H1 (cell line): ENCODE measurements around the gene CCDC127. TPM values are rescaled to one million over a fixed set of nuclear protein-coding genes. Genes with fewer than 3 reads are reported as not detected.

Source experiments
- CTCF ChIA-PET: fragments of 300-600 bp; sonication (Branson Sonifier 250); formaldehyde crosslinking; loops from one replicate; lab custom pipeline; 2021; ENCODE audit not compliant: partially characterized antibody; lab: Charles Lee
- POLR2A ChIA-PET: fragments of 300-600 bp; sonication (Branson Sonifier 250); formaldehyde crosslinking; loops from one replicate; lab custom pipeline; 2021; ENCODE audit warnings: inconsistent platforms; ENCODE audit not compliant: partially characterized antibody; lab: Charles Lee
- DNase-seq, 2 experiments: peaks; one replicate each; pipeline versions ENCODE4 v3.0.0 to v3.0.0-alpha.2; 2010 to 2022; ENCODE audit warnings: low spot score in 2 of 2, low read depth in 1 of 2, mixed read lengths in 1 of 2
- FAIRE-seq: peaks from 2 replicates; lab custom pipeline; 2011; peaks lifted over from hg19 to GRCh38; lab: Jason Lieb, UNC
- H2AFZ ChIP-seq: 2 replicates; pipeline ENCODE4 v1.8.1; 2012; ENCODE audit warnings: low read length, inconsistent platforms
- H2AK5ac ChIP-seq: 2 replicates; pipeline ENCODE4 v1.6.1; 2013; ENCODE audit warnings: low read depth, low read length
- H2BK120ac ChIP-seq: replicated peaks from 2 replicates; pipeline ENCODE3; 2013; ENCODE audit warnings: low read depth, low read length, inconsistent platforms
- H2BK12ac ChIP-seq: 2 replicates; pipeline ENCODE4 v1.6.1; 2013; ENCODE audit warnings: low read depth, low read length
- H2BK15ac ChIP-seq: 2 replicates; pipeline ENCODE4 v1.6.1; 2013; ENCODE audit warnings: low read length
- H2BK20ac ChIP-seq: 2 replicates; pipeline ENCODE4 v1.6.1; 2013; ENCODE audit warnings: low read length
- H2BK5ac ChIP-seq: 2 replicates; pipeline ENCODE4 v1.6.1; 2013; ENCODE audit warnings: low read depth, low read length
- H3K14ac ChIP-seq: 2 replicates; pipeline ENCODE4 v1.6.1; 2013; ENCODE audit warnings: inconsistent platforms; ENCODE audit not compliant: insufficient read length
- H3K18ac ChIP-seq: 2 replicates; pipeline ENCODE4 v1.6.1; 2013; ENCODE audit warnings: low read length; ENCODE audit errors: extremely low read depth
- H3K23ac ChIP-seq: 2 replicates; pipeline ENCODE4 v1.6.1; 2013; ENCODE audit warnings: inconsistent platforms; ENCODE audit not compliant: insufficient read length
- H3K23me2 ChIP-seq: 2 replicates; pipeline ENCODE4 v1.6.1; 2013; ENCODE audit warnings: low read depth, low read length
- H3K27ac ChIP-seq: 2 replicates; pipeline ENCODE4 v1.6.1; 2011; ENCODE audit warnings: low read depth, low read length, inconsistent platforms
- H3K27me3 ChIP-seq, 4 experiments: replicated peaks in 1 of 4; 1 replicate in 1 of 4; 2 replicates in 3 of 4; pipeline versions ENCODE4 v1.6.1 to v1.8.1; 2011 to 2013; ENCODE audit warnings: low read length in 3 of 4, mild to moderate bottlenecking in 3 of 4, inconsistent platforms in 2 of 4, mixed read lengths in 2 of 4, moderate library complexity in 1 of 4; ENCODE audit not compliant: control insufficient read depth in 3 of 4, insufficient read depth in 3 of 4; ENCODE audit errors: extremely low read depth in 1 of 4
- H3K36me3 ChIP-seq, 4 experiments: 2 replicates each; pipeline versions ENCODE4 v1.6.1 to v1.8.1; 2011 to 2013; ENCODE audit warnings: mild to moderate bottlenecking in 4 of 4, low read length in 3 of 4, moderate library complexity in 2 of 4, control low read depth in 1 of 4, inconsistent platforms in 1 of 4; ENCODE audit not compliant: insufficient read depth in 4 of 4, control insufficient read depth in 2 of 4
- H3K4ac ChIP-seq: replicated peaks from 2 replicates; pipeline ENCODE3; 2013; ENCODE audit warnings: low read length, low read depth, mixed read lengths, inconsistent platforms; ENCODE audit not compliant: insufficient read length
- H3K4me1 ChIP-seq, 4 experiments: replicated peaks in 1 of 4; 1 replicate in 1 of 4; 2 replicates in 3 of 4; pipeline versions ENCODE4 v1.6.1 to v1.8.1; 2011 to 2013; ENCODE audit warnings: low read length in 3 of 4, inconsistent platforms in 2 of 4, mixed read lengths in 1 of 4; ENCODE audit not compliant: insufficient read depth in 4 of 4, control insufficient read depth in 3 of 4
- H3K4me2 ChIP-seq, 2 experiments: 2 replicates each; pipeline versions ENCODE4 v1.6.1 to v1.8.1; 2011 to 2013; ENCODE audit warnings: low read depth in 2 of 2, low read length in 2 of 2, control low read depth in 1 of 2, inconsistent platforms in 1 of 2, mild to moderate bottlenecking in 1 of 2; ENCODE audit not compliant: insufficient read depth in 1 of 2
- H3K4me3 ChIP-seq, 4 experiments: fragments of 200-600, 300-600 bp in 1 of 4; sonication (generic), shearing (Covaris generic), sonication (Bioruptor Twin) in 1 of 4; 2 replicates each; pipeline versions ENCODE4 v1.5.1 to v1.8.1; 2011 to 2016; ENCODE audit warnings: low read length in 4 of 4, low read depth in 3 of 4, control low read depth in 2 of 4, inconsistent platforms in 2 of 4, mild to moderate bottlenecking in 2 of 4, mixed read lengths in 1 of 4, moderate library complexity in 1 of 4; ENCODE audit not compliant: insufficient read depth in 2 of 4; ENCODE audit errors: extremely low read depth in 1 of 4
- H3K56ac ChIP-seq: replicated peaks from 2 replicates; pipeline ENCODE3; 2013; ENCODE audit warnings: low read depth, mild to moderate bottlenecking, mixed read lengths, low read length, inconsistent platforms; ENCODE audit not compliant: insufficient read length
- H3K79me1 ChIP-seq: 2 replicates; pipeline ENCODE4 v1.6.1; 2013; ENCODE audit warnings: low read depth, low read length, control low read depth
- H3K79me2 ChIP-seq, 2 experiments: 2 replicates each; pipeline versions ENCODE4 v1.6.1 to v1.8.1; 2012 to 2013; ENCODE audit warnings: low read length in 2 of 2, mild to moderate bottlenecking in 2 of 2, inconsistent platforms in 1 of 2; ENCODE audit not compliant: insufficient read depth in 2 of 2, control insufficient read depth in 1 of 2
- H3K9ac ChIP-seq, 4 experiments: replicated peaks in 1 of 4; 1 replicate in 1 of 4; 2 replicates in 3 of 4; pipeline versions ENCODE4 v1.6.1 to v1.8.1; 2011 to 2013; ENCODE audit warnings: low read depth in 3 of 4, low read length in 3 of 4, control low read depth in 2 of 4, mild to moderate bottlenecking in 2 of 4, moderate library complexity in 2 of 4, inconsistent platforms in 1 of 4; ENCODE audit errors: extremely low read depth in 1 of 4
- H3K9me3 ChIP-seq, 2 experiments: 2 replicates each; pipeline versions ENCODE4 v1.6.1 to v1.8.1; 2012 to 2013; ENCODE audit warnings: mild to moderate bottlenecking in 2 of 2, moderate library complexity in 2 of 2, control low read depth in 1 of 2, inconsistent platforms in 1 of 2, low read depth in 1 of 2, low read length in 1 of 2, mixed read lengths in 1 of 2; ENCODE audit not compliant: insufficient read depth in 2 of 2
- H4K20me1 ChIP-seq, 2 experiments: replicated peaks in 1 of 2; 2 replicates each; pipeline versions ENCODE3 to v1.8.1; 2011 to 2013; ENCODE audit warnings: inconsistent platforms in 2 of 2, low read length in 2 of 2, mild to moderate bottlenecking in 1 of 2; ENCODE audit not compliant: insufficient read depth in 2 of 2, control insufficient read depth in 1 of 2
- H4K5ac ChIP-seq: 2 replicates; pipeline ENCODE4 v1.6.1; 2013; ENCODE audit warnings: low read length, low read depth, mixed read lengths, inconsistent platforms; ENCODE audit not compliant: insufficient read length
- H4K8ac ChIP-seq: 2 replicates; pipeline ENCODE4 v1.8.0; 2013; ENCODE audit warnings: mild to moderate bottlenecking, moderate library complexity, low read length, inconsistent platforms; ENCODE audit not compliant: insufficient read depth; ENCODE audit errors: extremely low read depth
- H4K91ac ChIP-seq: replicated peaks from 2 replicates; pipeline ENCODE3; 2013; ENCODE audit warnings: low read length, mixed read lengths, inconsistent platforms; ENCODE audit not compliant: insufficient read length
- CBX5 ChIP-seq: fragments of 300-800, 300-1000 bp; sonication (generic); IDR thresholded peaks from 2 replicates; pipeline ENCODE4 v1.7.1; 2016; ENCODE audit warnings: antibody characterized with exemption, low read length, low read depth
- WGBS, 2 experiments: shearing (Covaris generic) in 1 of 2; methylation state at CpG; one replicate each; pipeline versions ENCODE4 v1.1.6 to v1.1.7; 2013 to 2015; ENCODE audit warnings: low lambda C conversion rate in 2 of 2, mixed read lengths in 2 of 2, inconsistent platforms in 1 of 2, low coverage in 1 of 2, missing lambda C conversion rate in 1 of 2; ENCODE audit not compliant: insufficient replicate concordance in 2 of 2, insufficient coverage in 1 of 2, insufficient read length in 1 of 2; ENCODE audit errors: extremely low coverage in 1 of 2, missing lambda C conversion rate in 1 of 2; 5-methylcytosine and 5-hydroxymethylcytosine counted together
- polyA plus RNA-seq, 7 experiments: library from polyadenylated mRNA; depleted of rRNA in 3 of 7; stranded (reverse) in 5 of 7; unstranded in 2 of 7; fragments of >200 nt in 5 of 7; fragments of 200-250 nt in 2 of 7; gene quantifications; 1 replicate in 5 of 7; 2 replicates in 1 of 7; 4 replicates in 1 of 7; pipeline versions ENCODE4 v1.2.1 to v1.2.3, GENCODE V29; 2011 to 2013; ENCODE audit warnings: missing spikeins in 2 of 7, mixed read lengths in 2 of 7
- total RNA-seq: library from RNA; stranded (reverse); fragmentation: NEBNext Ultra II Directional; extraction: Animal tissue kit (Norgen Biotek cat#: 25700); gene quantifications from 2 replicates; pipeline ENCODE4 v1.2.1, GENCODE V29; 2021

Gene CCDC127
- total and polyA plus RNA-seq, 2 of the 8 experiments (the other 6 are each of a cell fraction or from before 2014, with no cell fraction given) = 2.9 to 8.0 TPM

GRCh38 chr5:187042-187431, 30.9 kb downstream of the CCDC127 start:
- peaks cover 0 to 12% (median 9%) of the 10 kb centered on the region in 4 experiments; a peak in 5 of 7 replicates for H3K4me1 ChIP-seq
- no peak overlapping the region for H3K14ac ChIP-seq
- no peak overlapping the region for H2BK15ac ChIP-seq
- no peak overlapping the region for H3K56ac ChIP-seq
- H3K23me2 ChIP-seq = no peaks in the 10 kb centered on the region
- H3K4me3 ChIP-seq = no peak overlapping the region
- H3K79me2 ChIP-seq = no peaks in the 10 kb centered on the region
- no peak overlapping the region for H3K4ac ChIP-seq
- no peak overlapping the region; the same call in 1 of the 2 replicates for H3K18ac ChIP-seq
- H4K5ac ChIP-seq = no peak overlapping the region
- 83% methylated on average over 12 of the region's 13 CpGs; no CpG with 5 or more reads in 1 of the 2 experiments for WGBS, 2 experiments
- no peak overlapping the region for H3K27ac ChIP-seq
- no peak overlapping the region for H2BK120ac ChIP-seq
- FAIRE-seq (no peak), DNase-seq (no peak)
- H2BK5ac ChIP-seq = no peak overlapping the region
- H2BK12ac ChIP-seq = no peak overlapping the region
- CTCF ChIA-PET = interaction anchor here (0.6 to 2.5 kb wide), 8 partner anchors 12 to 249 kb away, joined by 3 to 18 read pairs (median 4); no protein-coding TSS in a partner anchor
- no peak overlapping the region for H4K8ac ChIP-seq
- no peak overlapping the region for H3K4me2 ChIP-seq
- no peaks in the 10 kb centered on the region for H3K27me3 ChIP-seq
- no peak for TF ChIP-seq CBX5
- H4K91ac ChIP-seq = no peak overlapping the region
- POLR2A ChIA-PET = interaction anchor here (0.6 to 1.5 kb wide), 3 partner anchors 9 to 314 kb away, joined by 4 to 9 read pairs (median 4); no protein-coding TSS in a partner anchor
- no peak overlapping the region for H3K23ac ChIP-seq
- H2AK5ac ChIP-seq = no peak overlapping the region
- H2AFZ ChIP-seq = no peak overlapping the region
- no peak overlapping the region for H3K9ac ChIP-seq
- no peaks in the 10 kb centered on the region for H3K9me3 ChIP-seq
- H3K79me1 ChIP-seq = no peaks in the 10 kb centered on the region; the same call in 1 of the 2 replicates
- H3K36me3 ChIP-seq = peaks cover 6 to 12% (median 7%) of the 10 kb centered on the region in 4 experiments; a peak in 5 of 8 replicates
- peaks cover 3 to 12% of the 10 kb centered on the region in 2 experiments for H4K20me1 ChIP-seq
- H2BK20ac ChIP-seq = no peak overlapping the region
